GM06990 (cell line): Measurements from ENCODE around the gene ST6GALNAC3.
A peak's percentile ranks its signal among the peaks of the same experiment; 100 is the strongest.

ENCODE experiments used
- DNase-seq: peaks from one replicate; pipeline ENCODE4 v3.0.0-alpha.2; 2011; ENCODE audit not compliant: insufficient read length; ENCODE audit errors: extremely low read depth
- H3K27me3 ChIP-seq: replicated peaks from 2 replicates; pipeline ENCODE4 v1.6.0; 2011; ENCODE audit warnings: low read length; ENCODE audit not compliant: control insufficient read depth, insufficient read depth
- H3K36me3 ChIP-seq: 2 replicates; pipeline ENCODE4 v1.5.1; 2011; ENCODE audit warnings: low read length; ENCODE audit not compliant: control insufficient read depth, insufficient read depth
- H3K4me3 ChIP-seq: replicated peaks from 2 replicates; pipeline ENCODE4 v1.5.1; 2011; ENCODE audit warnings: low read depth, mild to moderate bottlenecking, control low read depth, low read length
- CTCF ChIP-seq: IDR thresholded peaks from 2 replicates; pipeline ENCODE4 v1.5.1; 2011; ENCODE audit warnings: low read length, control low read depth, mild to moderate bottlenecking, inconsistent platforms; ENCODE audit not compliant: insufficient read depth, poor library complexity, severe bottlenecking

The ST6GALNAC3 gene

GRCh38 chr1:76082062-76082461 is 7.5 kb downstream of the ST6GALNAC3 start:
- no peaks in the 10 kb centered on the region for H3K36me3 ChIP-seq
- TF ChIP-seq CTCF, result no peak
- no peak for DNase-seq
- H3K27me3 ChIP-seq, result no peaks in the 10 kb centered on the region
- H3K4me3 ChIP-seq, result no peak overlapping the region

GRCh38 chr1:76083189-76083588 is 8.6 kb downstream of the ST6GALNAC3 start:
- peak; percentile 9 for DNase-seq
- no peak for TF ChIP-seq CTCF
- Histone ChIP-seq H3K36me3 (no peaks in the 10 kb centered on the region), H3K4me3 (no peak overlapping the region), H3K27me3 (no peaks in the 10 kb centered on the region)

- no peak for DNase-seq
- H3K4me3 ChIP-seq, result no peak overlapping the region
These were observed 9.6 kb downstream of the ST6GALNAC3 start for GRCh38 chr1:76084029-76084627.

GRCh38 chr1:76084685-76085084 is 10.1 kb downstream of the ST6GALNAC3 start:
- DNase-seq, result no peak
- no peaks in the 10 kb centered on the region for H3K36me3 ChIP-seq
- no peaks in the 10 kb centered on the region for H3K27me3 ChIP-seq
- H3K4me3 ChIP-seq, result no peak overlapping the region
- no peak for TF ChIP-seq CTCF

More at GRCh38 chr1:76084029-76084627, 9.6 kb downstream of the ST6GALNAC3 start:
- Histone ChIP-seq H3K36me3 (no peaks in the 10 kb centered on the region), H3K27me3 (no peaks in the 10 kb centered on the region)
- TF ChIP-seq CTCF, result no peak

- Histone ChIP-seq H3K27me3 (no peaks in the 10 kb centered on the region), H3K4me3 (no peak overlapping the region), H3K36me3 (no peaks in the 10 kb centered on the region)
- DNase-seq, result no peak
- TF ChIP-seq CTCF, result no peak
These were observed 11.6 kb downstream of the ST6GALNAC3 start for GRCh38 chr1:76086109-76086508.

GRCh38 chr1:76086597-76086996 is 12.1 kb downstream of the ST6GALNAC3 start:
- Histone ChIP-seq H3K4me3 (no peak overlapping the region), H3K27me3 (no peaks in the 10 kb centered on the region), H3K36me3 (no peaks in the 10 kb centered on the region)
- no peak for TF ChIP-seq CTCF
- DNase-seq, result no peak
